HG02623 (cell line): ENCODE results near the gene POLR3F.
"Not testable (repeated sequence)": the region's sequence is repeated elsewhere in the genome, so short reads cannot be mapped to it uniquely, and the experiment has no call there.

ENCODE experiments used
- ATAC-seq: cut with Tn5 transposase; IDR thresholded peaks from one replicate; pipeline ENCODE4 v1.9.1; 2021; ENCODE audit warnings: moderate library complexity; ENCODE audit not compliant: unreplicated experiment

Gene POLR3F

GRCh38 chr20:18504479-18505060 lies 37.4 kb downstream of the POLR3F start:
- no peak for ATAC-seq

DNA sequence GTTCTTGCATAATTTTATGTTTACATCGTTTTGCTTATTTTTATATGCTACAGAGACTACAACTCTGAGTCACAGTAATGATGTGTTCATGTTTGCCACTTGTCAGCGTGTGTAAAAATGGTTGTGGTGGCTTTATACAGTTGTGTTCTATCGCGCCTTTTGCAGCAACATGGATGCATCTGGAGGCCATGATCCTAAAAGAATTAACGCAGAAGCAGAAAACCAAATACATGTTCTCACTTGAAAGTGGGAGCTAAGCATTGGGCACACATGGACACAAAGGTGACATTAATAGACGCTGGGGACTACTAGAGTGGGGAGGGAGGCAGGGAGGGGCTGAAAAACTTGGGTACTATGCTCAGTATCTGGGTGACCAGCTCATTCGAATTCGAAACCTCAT lies 39.6 kb downstream of the POLR3F start:
- ATAC-seq = no peak

- peak; percentile 94 for ATAC-seq
These were observed 40.3 kb downstream of the POLR3F start, which contains the start of gene SEC23B for GRCh38 chr20:18507218-18508191. TSS of gene SEC23B (plus strand) at chr20:18507940. CDS start at chr20:18510836, 2,896 bp downstream.

- ATAC-seq = no peak
These were observed 44.4 kb downstream of the POLR3F start for GRCh38 chr20:18511571-18511970.

DNA sequence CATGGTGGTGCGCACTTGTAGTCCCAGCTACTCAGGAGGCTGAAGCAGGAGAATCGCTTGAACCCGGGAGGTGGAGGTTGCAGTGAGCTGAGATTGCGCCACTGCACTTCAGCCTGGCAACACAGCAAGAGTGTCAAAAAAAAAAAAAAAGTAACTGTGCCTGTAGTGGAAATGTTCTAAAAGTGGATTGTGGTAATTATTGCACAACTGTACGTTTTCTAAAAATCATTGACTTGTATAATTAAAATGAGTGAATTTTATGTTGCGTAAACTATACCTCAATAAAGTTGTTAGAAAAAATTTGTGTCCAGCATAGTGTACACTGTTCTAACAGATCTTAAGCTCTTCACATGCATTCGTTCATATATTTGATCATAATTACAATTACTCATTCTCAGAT lies 46.0 kb downstream of the POLR3F start:
- no peak for ATAC-seq

- ATAC-seq = no peak
These were observed 46.9 kb downstream of the POLR3F start for GRCh38 chr20:18514127-18514526.

DNA sequence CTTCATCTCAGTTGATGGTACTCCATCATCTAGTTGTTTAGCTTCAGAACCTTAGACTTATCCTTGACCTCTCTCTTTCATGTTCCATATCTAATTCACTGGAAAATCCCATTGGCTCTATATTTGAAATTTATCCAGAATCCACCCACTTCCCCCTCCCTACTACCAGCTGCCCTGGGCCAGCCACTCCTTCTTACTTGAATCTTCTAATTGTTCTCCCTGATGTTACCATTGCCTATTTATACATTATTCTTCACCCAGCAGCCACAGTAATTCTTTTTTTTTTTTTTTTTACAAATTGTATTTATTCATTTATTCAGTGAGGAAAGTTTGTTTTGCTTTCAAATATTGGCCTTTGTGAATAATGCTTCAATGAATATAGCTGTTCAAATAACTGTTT lies 48.8 kb downstream of the POLR3F start:
- ATAC-seq = no peak

- not testable (repeated sequence) for ATAC-seq
These were observed 54.9 kb downstream of the POLR3F start for GRCh38 chr20:18522066-18522465.

DNA sequence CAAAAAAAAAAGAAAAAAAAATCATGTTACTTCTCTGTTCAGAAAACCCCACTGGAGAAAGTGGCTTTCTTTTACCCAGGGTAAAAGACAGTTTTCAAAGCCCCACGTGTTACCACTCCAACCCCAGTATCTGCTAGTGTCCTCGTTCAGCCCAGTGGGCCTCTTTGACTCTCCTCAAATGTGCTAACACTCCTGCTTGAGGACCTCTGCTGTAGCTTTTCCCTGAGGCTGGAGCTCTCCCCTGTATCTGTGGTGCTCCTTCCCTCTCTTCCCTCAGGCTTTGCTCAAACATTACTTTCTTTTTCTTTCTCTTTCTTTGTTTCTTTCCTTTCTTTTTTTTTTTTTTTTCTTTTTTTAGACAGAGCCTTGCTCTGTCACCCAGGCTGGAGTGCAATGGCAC lies 55.9 kb downstream of the POLR3F start:
- ATAC-seq = no peak

DNA sequence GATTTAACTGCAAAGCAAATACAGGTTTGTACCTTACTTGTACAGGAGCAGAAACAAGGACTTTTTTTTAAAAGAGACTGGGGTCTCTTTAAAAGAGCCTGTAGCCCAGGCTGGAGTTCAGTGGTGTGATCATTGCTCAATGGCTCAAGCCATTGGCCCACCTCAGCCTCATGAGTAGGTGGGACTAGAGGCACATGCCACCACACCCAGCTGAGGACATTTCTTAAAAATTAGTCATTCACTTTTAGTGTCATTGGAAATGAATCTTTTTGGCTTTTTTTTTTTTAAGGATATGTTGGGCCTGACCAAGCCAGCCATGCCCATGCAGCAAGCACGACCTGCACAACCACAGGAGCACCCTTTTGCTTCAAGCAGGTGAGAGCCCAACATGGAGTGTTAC lies 57.5 kb downstream of the POLR3F start:
- no peak for ATAC-seq

GRCh38 chr20:18526761-18527160 lies 59.6 kb downstream of the POLR3F start:
- ATAC-seq = not testable (repeated sequence)

DNA sequence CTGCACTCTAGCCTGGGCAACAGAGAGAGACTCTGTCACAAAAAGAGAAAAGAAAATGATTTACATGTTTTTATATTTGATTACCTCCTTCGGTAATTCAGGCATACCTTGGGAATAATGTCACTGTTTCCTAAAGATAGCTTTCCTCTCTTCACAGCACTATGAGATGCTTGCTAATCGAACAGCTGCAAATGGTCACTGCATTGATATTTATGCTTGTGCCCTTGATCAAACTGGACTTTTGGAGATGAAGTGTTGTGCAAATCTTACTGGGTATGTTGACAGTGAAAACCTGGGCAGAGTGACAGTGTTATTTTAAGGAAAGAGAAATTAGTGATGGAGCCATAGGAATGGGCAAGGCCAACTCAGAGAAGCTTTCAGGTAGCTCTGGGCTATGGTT lies 60.1 kb downstream of the POLR3F start:
- no peak for ATAC-seq

- no peak for ATAC-seq
These were observed 60.6 kb downstream of the POLR3F start for GRCh38 chr20:18527836-18528235.

- no peak for ATAC-seq
These were observed 61.9 kb downstream of the POLR3F start for GRCh38 chr20:18529041-18529440.

- no peak for ATAC-seq
These were observed 65.4 kb downstream of the POLR3F start for GRCh38 chr20:18532626-18533025.

- no peak for ATAC-seq
These were observed 66.3 kb downstream of the POLR3F start for GRCh38 chr20:18533491-18533890.

DNA sequence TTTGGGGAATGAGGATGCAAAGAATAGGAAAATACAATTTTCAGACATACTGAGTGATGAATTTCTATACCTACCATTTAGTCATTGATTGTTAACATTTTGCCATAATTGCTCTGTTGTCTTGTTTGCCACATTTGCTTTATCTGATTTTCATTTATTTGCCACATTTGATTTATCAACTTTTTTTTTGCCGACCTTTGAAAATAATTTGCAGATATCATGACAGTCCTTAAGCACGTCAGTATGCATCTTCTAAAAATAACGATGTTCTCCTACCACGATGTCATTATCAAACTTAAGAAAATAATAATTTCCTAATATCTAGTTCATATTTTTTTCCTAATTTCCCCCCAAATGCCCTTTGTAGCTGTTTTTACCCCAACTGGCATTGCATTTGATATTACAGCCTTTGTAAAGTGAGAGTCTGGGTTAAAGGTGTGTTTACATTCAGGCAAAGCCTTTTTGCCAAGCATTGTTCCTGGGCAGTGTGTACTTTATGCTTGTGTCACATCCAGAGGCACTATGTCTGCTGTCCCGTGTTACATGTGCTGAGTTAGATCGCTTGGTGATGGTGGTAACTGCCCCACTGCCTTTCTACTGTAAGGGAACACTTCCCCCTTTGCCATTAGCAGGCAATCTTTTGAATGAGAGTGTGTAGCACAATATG lies 66.9 kb downstream of the POLR3F start:
- ATAC-seq = no peak
